ENCODE measurements around the gene RPL6. TPM values are rescaled to one million over a fixed set of nuclear protein-coding genes. Genes with fewer than 3 reads are reported as not detected.
"Not testable (repeated sequence)": the region's sequence is repeated elsewhere in the genome, so short reads cannot be mapped to it uniquely, and the experiment has no call there.

Gene RPL6
- 2,306 TPM for polyA plus RNA-seq (2013, experiment 1 of 2)
- polyA plus RNA-seq (2013, experiment 2 of 2) = 2,338 TPM

DNA sequence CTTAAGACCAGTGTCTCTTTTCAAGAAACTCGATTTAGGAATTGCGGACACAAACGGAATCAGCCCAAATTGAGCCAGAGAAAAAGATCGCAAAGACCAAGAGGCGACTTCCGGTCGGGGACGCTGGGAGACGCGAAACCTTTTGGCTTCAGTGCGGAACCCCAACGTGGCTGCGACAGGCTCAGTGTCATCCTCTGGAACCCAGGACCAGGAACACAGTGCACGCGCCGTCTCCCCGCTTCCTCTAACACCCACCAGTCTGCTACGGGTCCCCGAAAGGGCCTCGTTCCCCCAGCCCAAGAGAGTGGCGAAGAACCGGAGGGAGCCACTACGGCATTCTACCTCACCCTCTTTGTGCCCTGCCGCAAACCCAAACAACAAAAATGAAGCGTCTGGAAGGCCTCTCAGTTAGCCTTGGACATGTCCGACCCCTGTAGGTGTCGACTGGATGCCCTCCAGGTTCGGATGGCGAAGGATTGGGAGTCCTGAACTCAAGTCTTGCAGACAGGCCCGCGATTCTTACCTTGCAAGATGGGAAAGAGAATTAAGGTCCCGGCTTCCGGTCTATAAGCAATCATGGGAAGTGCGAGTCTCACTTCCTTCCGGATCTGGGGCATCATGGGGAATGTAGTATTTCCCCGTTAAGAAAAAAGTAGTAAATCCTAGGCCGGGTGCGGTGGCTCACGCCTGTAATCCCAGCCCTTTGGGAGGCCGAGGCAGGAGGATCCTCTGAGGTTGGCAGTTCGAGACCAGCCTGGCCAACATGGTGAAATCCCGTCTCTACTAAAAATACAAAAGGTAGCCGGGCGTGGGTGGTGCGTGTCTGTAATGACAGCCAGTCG is at the start of gene RPL6:
Gene RPL6, minus strand, starts transcription at position 542 of the 842 bp plus-strand sequence. CDS start 949 bp downstream, outside the sequence.
- WGBS (ENCODE audit: extremely low coverage, insufficient coverage, low lambda C conversion rate) = no CpG with 5 or more reads among the region's 46 CpGs
- peak within 1 kb of the TSS; percentile 91 for H3K4me3 ChIP-seq (ENCODE audit: low read length)
- peak within 1 kb of the TSS; percentile 31 for H2AK5ac ChIP-seq (ENCODE audit: low read length)
- H3K23ac ChIP-seq (ENCODE audit: low read length) = no peak within 1 kb of the TSS
- H4K5ac ChIP-seq (ENCODE audit: low read length) = peak within 1 kb of the TSS; percentile 84
- no peaks in the 10 kb centered on the region for H3K27me3 ChIP-seq (ENCODE audit: insufficient read depth, low read length, poor library complexity)
- DNase-seq = peak; percentile 98
- H2BK120ac ChIP-seq (ENCODE audit: low read depth, low read length) = no peak within 1 kb of the TSS
- peak within 1 kb of the TSS; percentile 88 for H3K27ac ChIP-seq (ENCODE audit: low read depth, low read length)
- H3K18ac ChIP-seq (ENCODE audit: low read length) = peak within 1 kb of the TSS; percentile 72
- peak within 1 kb of the TSS; percentile 90 for H3K4ac ChIP-seq (ENCODE audit: low read depth, low read length)
- H3K4me2 ChIP-seq (ENCODE audit: low read length) = peak within 1 kb of the TSS; percentile 53
- H3K36me3 ChIP-seq (ENCODE audit: control insufficient read depth, insufficient read depth, low read length) = peaks cover 16% of the 10 kb centered on the region
- H3K79me2 ChIP-seq (ENCODE audit: control insufficient read depth, insufficient read depth, low read length) = peaks cover 22% of the 10 kb centered on the region
- peak within 1 kb of the TSS; percentile 74 for H2BK5ac ChIP-seq (ENCODE audit: low read length)
- H4K8ac ChIP-seq (ENCODE audit: low read depth, low read length) = peak within 1 kb of the TSS; percentile 98
- peak within 1 kb of the TSS; percentile 90 for H3K9ac ChIP-seq (ENCODE audit: low read length)
- H3K56ac ChIP-seq (ENCODE audit: low read length) = peak within 1 kb of the TSS; percentile 97
- peaks cover 7% of the 10 kb centered on the region for H3K79me1 ChIP-seq (ENCODE audit: low read length)
- no peak within 1 kb of the TSS for H2BK15ac ChIP-seq (replicated peaks; ENCODE audit: low read depth)
- H3K4me1 ChIP-seq (ENCODE audit: control insufficient read depth, low read depth, low read length) = no peaks in the 10 kb centered on the region

DNA sequence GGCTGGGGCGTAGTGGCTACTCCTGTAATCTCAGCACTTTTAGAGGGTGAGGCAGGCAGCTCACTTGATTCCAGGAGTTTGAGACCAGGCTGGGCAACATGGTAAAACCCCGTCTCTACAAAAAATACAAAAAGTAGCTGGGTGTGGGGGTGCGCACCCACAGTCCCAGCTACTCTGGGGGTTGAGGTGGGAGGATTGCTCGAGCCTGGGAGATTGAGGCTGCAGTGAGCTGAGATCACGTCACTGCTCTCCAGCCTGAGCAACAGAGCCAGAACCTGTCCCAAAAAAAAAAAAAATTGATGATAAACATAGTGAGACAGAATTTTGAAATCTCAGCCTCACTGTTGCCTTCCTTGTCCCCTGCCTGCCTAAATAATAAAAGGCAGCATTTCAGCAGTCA is 49.3 kb upstream of the RPL6 start:
- Histone ChIP-seq H2BK15ac (replicated peaks; ENCODE audit: low read depth) (no peak overlapping the region), H3K36me3 (ENCODE audit: control insufficient read depth, insufficient read depth, low read length) (peaks cover 8% of the 10 kb centered on the region)
- WGBS (ENCODE audit: extremely low coverage, insufficient coverage, low lambda C conversion rate) = no CpG with 5 or more reads among the region's 5 CpGs

DNA sequence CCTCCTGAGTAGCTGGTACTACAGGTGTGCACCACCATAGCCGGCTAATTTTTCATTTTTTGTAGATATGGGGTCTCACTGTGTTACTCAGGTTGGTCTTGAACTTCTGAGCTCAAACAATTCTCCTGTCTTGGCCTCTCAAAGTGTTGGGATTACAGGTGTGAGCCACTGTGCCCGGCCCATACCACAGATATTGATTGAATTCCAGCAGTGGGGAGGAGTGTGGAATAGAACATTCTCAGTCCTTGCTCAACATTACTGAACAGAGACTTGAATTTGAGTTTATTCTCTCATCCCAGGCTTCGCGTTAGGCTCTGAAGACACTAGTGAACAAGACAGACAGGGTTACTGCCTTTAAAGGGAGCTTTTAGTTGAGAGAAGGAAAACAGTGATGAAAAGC is 48.9 kb upstream of the RPL6 start:
- no peak overlapping the region for H3K56ac ChIP-seq (ENCODE audit: low read length)
- peaks cover 10% of the 10 kb centered on the region for H3K36me3 ChIP-seq (ENCODE audit: control insufficient read depth, insufficient read depth, low read length)
- H3K79me2 ChIP-seq (ENCODE audit: control insufficient read depth, insufficient read depth, low read length) = no peaks in the 10 kb centered on the region
- no peak overlapping the region for H3K4me3 ChIP-seq (ENCODE audit: low read length)
- no peak overlapping the region for H3K23ac ChIP-seq (ENCODE audit: low read length)
- no peak overlapping the region for H3K9ac ChIP-seq (ENCODE audit: low read length)
- no peak for DNase-seq
- H2BK15ac ChIP-seq (replicated peaks; ENCODE audit: low read depth) = no peak overlapping the region
- H2AK5ac ChIP-seq (ENCODE audit: low read length) = no peak overlapping the region
- H3K79me1 ChIP-seq (ENCODE audit: low read length) = no peaks in the 10 kb centered on the region
- WGBS (ENCODE audit: extremely low coverage, insufficient coverage, low lambda C conversion rate) = no CpG with 5 or more reads among the region's 4 CpGs
- H4K8ac ChIP-seq (ENCODE audit: low read depth, low read length) = no peak overlapping the region
- no peak overlapping the region for H3K4me2 ChIP-seq (ENCODE audit: low read length)
- no peaks in the 10 kb centered on the region for H3K27me3 ChIP-seq (ENCODE audit: insufficient read depth, low read length, poor library complexity)
- no peak overlapping the region for H3K18ac ChIP-seq (ENCODE audit: low read length)
- no peak overlapping the region for H3K4ac ChIP-seq (ENCODE audit: low read depth, low read length)
- no peak overlapping the region for H2BK120ac ChIP-seq (ENCODE audit: low read depth, low read length)
- H3K4me1 ChIP-seq (ENCODE audit: control insufficient read depth, low read depth, low read length) = no peaks in the 10 kb centered on the region
- no peak overlapping the region for H2BK5ac ChIP-seq (ENCODE audit: low read length)
- no peak overlapping the region for H3K27ac ChIP-seq (ENCODE audit: low read depth, low read length)
- H4K5ac ChIP-seq (ENCODE audit: low read length) = no peak overlapping the region

More for the DNA sequence above, 49.3 kb upstream of the RPL6 start:
- Histone ChIP-seq H3K27me3 (ENCODE audit: insufficient read depth, low read length, poor library complexity) (no peaks in the 10 kb centered on the region), H3K4ac (ENCODE audit: low read depth, low read length) (no peak overlapping the region), H3K27ac (ENCODE audit: low read depth, low read length) (no peak overlapping the region), H4K5ac (ENCODE audit: low read length) (no peak overlapping the region), H3K79me2 (ENCODE audit: control insufficient read depth, insufficient read depth, low read length) (no peaks in the 10 kb centered on the region), H3K23ac (ENCODE audit: low read length) (no peak overlapping the region), H3K4me3 (ENCODE audit: low read length) (no peak overlapping the region), H3K18ac (ENCODE audit: low read length) (no peak overlapping the region), H2BK120ac (ENCODE audit: low read depth, low read length) (no peak overlapping the region), H2BK5ac (ENCODE audit: low read length) (no peak overlapping the region), H3K9ac (ENCODE audit: low read length) (no peak overlapping the region), H3K56ac (ENCODE audit: low read length) (no peak overlapping the region), H4K8ac (ENCODE audit: low read depth, low read length) (no peak overlapping the region), H2AK5ac (ENCODE audit: low read length) (no peak overlapping the region), H3K4me2 (ENCODE audit: low read length) (no peak overlapping the region), H3K79me1 (ENCODE audit: low read length) (no peaks in the 10 kb centered on the region), H3K4me1 (ENCODE audit: control insufficient read depth, low read depth, low read length) (no peaks in the 10 kb centered on the region)
- no peak for DNase-seq

DNA sequence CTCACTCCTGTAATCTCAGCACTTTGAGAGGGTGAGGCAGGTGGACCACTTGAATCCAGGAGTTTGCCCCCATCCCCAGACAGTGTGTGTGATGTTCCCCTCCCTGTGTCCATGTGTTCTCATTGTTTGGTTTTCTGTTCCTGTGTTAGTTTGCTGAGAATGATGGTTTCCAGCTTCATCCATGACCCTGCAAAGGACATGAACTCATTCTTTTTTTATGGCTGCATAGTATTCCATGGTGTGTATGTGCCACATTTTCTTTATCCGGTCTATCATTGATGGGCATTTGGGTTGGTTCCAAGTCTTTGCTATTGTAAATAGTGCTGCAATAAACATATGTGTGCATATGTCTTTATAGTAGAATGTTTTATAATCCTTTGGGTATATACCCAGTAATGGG is 47.7 kb upstream of the RPL6 start:
- not testable (repeated sequence) for H3K27me3 ChIP-seq (ENCODE audit: insufficient read depth, low read length, poor library complexity); H3K4me2 ChIP-seq (ENCODE audit: low read length); H3K9ac ChIP-seq (ENCODE audit: low read length); H3K79me1 ChIP-seq (ENCODE audit: low read length); H3K56ac ChIP-seq (ENCODE audit: low read length); H3K4ac ChIP-seq (ENCODE audit: low read depth, low read length); DNase-seq; H3K36me3 ChIP-seq (ENCODE audit: control insufficient read depth, insufficient read depth, low read length); H3K23ac ChIP-seq (ENCODE audit: low read length); H3K18ac ChIP-seq (ENCODE audit: low read length); H3K27ac ChIP-seq (ENCODE audit: low read depth, low read length); H2BK5ac ChIP-seq (ENCODE audit: low read length); H4K8ac ChIP-seq (ENCODE audit: low read depth, low read length); H4K5ac ChIP-seq (ENCODE audit: low read length); H2AK5ac ChIP-seq (ENCODE audit: low read length); H3K4me3 ChIP-seq (ENCODE audit: low read length); H3K4me1 ChIP-seq (ENCODE audit: control insufficient read depth, low read depth, low read length); H2BK120ac ChIP-seq (ENCODE audit: low read depth, low read length); H3K79me2 ChIP-seq (ENCODE audit: control insufficient read depth, insufficient read depth, low read length); H2BK15ac ChIP-seq (replicated peaks; ENCODE audit: low read depth)
- no CpG with 5 or more reads among the region's 1 CpG for WGBS (ENCODE audit: extremely low coverage, insufficient coverage, low lambda C conversion rate)

DNA sequence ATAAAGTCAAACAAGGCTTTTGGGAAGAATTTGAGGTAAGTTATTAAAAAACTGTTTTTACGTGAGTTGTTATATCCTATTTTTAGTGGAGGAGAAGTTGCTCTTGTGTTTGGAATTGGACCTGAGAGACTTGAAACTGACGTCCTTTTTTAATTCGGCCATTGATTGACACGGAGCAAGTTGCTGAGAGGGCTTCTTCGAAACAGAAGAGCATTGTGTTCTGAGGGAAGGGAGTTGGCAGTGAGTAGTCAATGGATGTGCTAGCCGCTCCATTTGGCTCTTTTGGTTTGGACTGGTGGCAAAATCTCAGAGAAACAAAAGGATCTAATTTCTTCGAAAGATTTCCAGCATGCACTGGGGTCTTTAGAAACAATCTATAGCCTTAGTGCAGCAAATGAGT is 46.6 kb upstream of the RPL6 start:
- no peak overlapping the region for H3K56ac ChIP-seq (ENCODE audit: low read length)
- WGBS (ENCODE audit: extremely low coverage, insufficient coverage, low lambda C conversion rate) = no CpG with 5 or more reads among the region's 7 CpGs
- no peaks in the 10 kb centered on the region for H3K79me2 ChIP-seq (ENCODE audit: control insufficient read depth, insufficient read depth, low read length)
- no peak overlapping the region for H2BK5ac ChIP-seq (ENCODE audit: low read length)
- no peaks in the 10 kb centered on the region for H3K27me3 ChIP-seq (ENCODE audit: insufficient read depth, low read length, poor library complexity)
- no peak overlapping the region for H3K9ac ChIP-seq (ENCODE audit: low read length)
- H3K36me3 ChIP-seq (ENCODE audit: control insufficient read depth, insufficient read depth, low read length) = peaks cover 9% of the 10 kb centered on the region
- H3K18ac ChIP-seq (ENCODE audit: low read length) = no peak overlapping the region
- H2AK5ac ChIP-seq (ENCODE audit: low read length) = no peak overlapping the region
- no peak overlapping the region for H4K8ac ChIP-seq (ENCODE audit: low read depth, low read length)
- no peaks in the 10 kb centered on the region for H3K4me1 ChIP-seq (ENCODE audit: control insufficient read depth, low read depth, low read length)
- H2BK120ac ChIP-seq (ENCODE audit: low read depth, low read length) = no peak overlapping the region
- DNase-seq = no peak
- no peak overlapping the region for H3K27ac ChIP-seq (ENCODE audit: low read depth, low read length)
- no peak overlapping the region for H3K23ac ChIP-seq (ENCODE audit: low read length)
- no peak overlapping the region for H4K5ac ChIP-seq (ENCODE audit: low read length)
- no peaks in the 10 kb centered on the region for H3K79me1 ChIP-seq (ENCODE audit: low read length)
- no peak overlapping the region for H2BK15ac ChIP-seq (replicated peaks; ENCODE audit: low read depth)
- H3K4ac ChIP-seq (ENCODE audit: low read depth, low read length) = no peak overlapping the region
- no peak overlapping the region for H3K4me2 ChIP-seq (ENCODE audit: low read length)
- no peak overlapping the region for H3K4me3 ChIP-seq (ENCODE audit: low read length)
